Measurements from ENCODE around the gene TLR2. TPM values are rescaled to one million over a fixed set of nuclear protein-coding genes. Genes with fewer than 3 reads are reported as not detected.
A peak's percentile ranks its signal among the peaks of the same experiment; 100 is the strongest.

TLR2 gene
- polyA plus RNA-seq, 3 donors: 133 to 187 (median 162) TPM

DNA sequence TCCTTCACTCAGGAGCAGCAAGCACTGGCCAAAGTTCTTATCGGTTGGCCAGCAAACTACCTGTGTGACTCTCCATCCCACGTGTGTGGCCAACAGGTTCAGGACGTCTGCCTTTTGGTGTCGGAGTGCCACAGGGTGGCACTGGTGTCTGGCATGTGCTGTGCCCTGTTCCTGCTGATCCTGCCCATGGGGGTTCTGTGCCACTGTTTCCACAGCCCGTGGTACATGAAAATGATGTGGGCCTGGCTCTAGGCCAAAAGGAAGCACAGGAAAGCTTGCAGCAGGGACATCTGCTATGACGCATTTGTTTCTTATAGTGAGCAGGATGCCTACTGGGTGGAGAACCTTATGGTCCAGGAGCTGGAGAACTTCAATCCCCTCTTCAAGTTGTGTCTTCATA lies 4.6 kb upstream of the TLR2 start:
- Histone ChIP-seq H3K4me1 (ENCODE audit: control insufficient read depth in 1 of 2, insufficient read depth in 2 of 2, low read length in 2 of 2) (peaks cover 42 to 55% of the 10 kb centered on the region in 2 donors), H3K36me3 (replicated peaks in 1 of 2; ENCODE audit: control insufficient read depth in 1 of 2, insufficient read depth in 2 of 2, low read length in 2 of 2) (peaks cover 0 to 6% of the 10 kb centered on the region in 2 donors), H2AFZ (ENCODE audit: insufficient read depth, low read depth, low read length, poor library complexity, severe bottlenecking) (peak overlapping the region; percentile 36), H3K79me2 (ENCODE audit: insufficient read depth, low read length) (peaks cover 13% of the 10 kb centered on the region), H3K27ac (ENCODE audit: low read depth in 1 of 2, low read length in 2 of 2) (peak overlapping the region; percentile 7 to 72), H3K4me2 (replicated peaks; ENCODE audit: extremely low read depth, low read length, poor library complexity, severe bottlenecking) (no peak overlapping the region), H3K9ac (ENCODE audit: insufficient read depth, low read length, poor library complexity, severe bottlenecking) (no peak overlapping the region), H3K4me3 (replicated peaks in 1 of 3; ENCODE audit: low read depth in 2 of 3, low read length in 3 of 3) (peak overlapping the region in 1 of 3 experiments; percentile 11), H3K27me3 (ENCODE audit: control insufficient read depth in 2 of 2, insufficient read depth in 2 of 2, low read length in 2 of 2) (no peaks in the 10 kb centered on the region), H3K9me3 (replicated peaks in 1 of 2; ENCODE audit: control insufficient read depth in 1 of 2, insufficient read depth in 1 of 2, low read length in 2 of 2) (peaks cover 7 to 8% of the 10 kb centered on the region in 2 donors), H4K20me1 (ENCODE audit: insufficient read depth, low read length) (no peaks in the 10 kb centered on the region)
- peak overlapping the region; percentile 65 to 89 (median 82) for H3K27ac Mint-ChIP-seq
- H3K4me3 Mint-ChIP-seq: no peak overlapping the region
- H3K36me3 Mint-ChIP-seq: peaks cover 3 to 7% of the 10 kb centered on the region in 2 donors
- peaks cover 48% of the 10 kb centered on the region for H3K4me1 Mint-ChIP-seq
- H3K27me3 Mint-ChIP-seq (ENCODE audit: low read depth in 3 of 3): peaks cover 0 to 2% (median 0%) of the 10 kb centered on the region in 3 donors
- DNase-seq: peak; percentile 65 to 87 (median 74)
- H3K9me3 Mint-ChIP-seq: peaks cover 11 to 18% (median 14%) of the 10 kb centered on the region in 7 donors
- intact Hi-C loops (cut with micrococcal nuclease): no loop called here
- WGBS (ENCODE audit: insufficient coverage): 72% methylated on average over 4 of the region's 6 CpGs
- TF ChIP-seq, protein P1, sequence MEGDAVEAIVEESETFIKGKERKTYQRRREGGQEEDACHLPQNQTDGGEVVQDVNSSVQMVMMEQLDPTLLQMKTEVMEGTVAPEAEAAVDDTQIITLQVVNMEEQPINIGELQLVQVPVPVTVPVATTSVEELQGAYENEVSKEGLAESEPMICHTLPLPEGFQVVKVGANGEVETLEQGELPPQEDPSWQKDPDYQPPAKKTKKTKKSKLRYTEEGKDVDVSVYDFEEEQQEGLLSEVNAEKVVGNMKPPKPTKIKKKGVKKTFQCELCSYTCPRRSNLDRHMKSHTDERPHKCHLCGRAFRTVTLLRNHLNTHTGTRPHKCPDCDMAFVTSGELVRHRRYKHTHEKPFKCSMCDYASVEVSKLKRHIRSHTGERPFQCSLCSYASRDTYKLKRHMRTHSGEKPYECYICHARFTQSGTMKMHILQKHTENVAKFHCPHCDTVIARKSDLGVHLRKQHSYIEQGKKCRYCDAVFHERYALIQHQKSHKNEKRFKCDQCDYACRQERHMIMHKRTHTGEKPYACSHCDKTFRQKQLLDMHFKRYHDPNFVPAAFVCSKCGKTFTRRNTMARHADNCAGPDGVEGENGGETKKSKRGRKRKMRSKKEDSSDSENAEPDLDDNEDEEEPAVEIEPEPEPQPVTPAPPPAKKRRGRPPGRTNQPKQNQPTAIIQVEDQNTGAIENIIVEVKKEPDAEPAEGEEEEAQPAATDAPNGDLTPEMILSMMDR (IDR thresholded peaks at IDR 0.05): no peak

DNA sequence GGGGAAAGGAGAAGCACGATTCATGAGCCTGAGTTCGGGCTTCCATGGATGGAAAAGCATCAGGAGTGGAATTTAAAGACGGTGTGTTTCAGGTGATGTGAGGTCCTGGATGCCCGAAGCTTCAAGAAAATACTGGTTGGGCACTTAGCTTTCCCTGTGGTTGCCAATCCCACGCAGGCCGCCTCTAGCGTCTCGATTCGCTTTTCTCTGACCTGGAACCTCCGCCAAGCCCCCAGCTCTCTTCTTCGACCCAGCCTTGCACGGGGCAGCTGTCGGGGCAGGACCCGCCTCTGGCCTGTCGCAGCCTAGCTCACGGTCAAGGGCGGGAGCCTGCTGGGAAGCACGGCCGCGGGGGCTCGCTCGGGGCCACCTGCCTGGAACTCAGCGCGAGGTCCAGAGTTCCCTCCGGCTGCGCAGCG lies 308 bp upstream of the TLR2 start:
- Mint-ChIP-seq H3K9me3 (peaks cover 10 to 18% (median 12%) of the 10 kb centered on the region in 7 donors), H3K4me3 (peak overlapping the region; percentile 94 to 99), H3K4me1 (peaks cover 48% of the 10 kb centered on the region), H3K27me3 (ENCODE audit: low read depth in 3 of 3) (peaks cover 0 to 4% (median 0%) of the 10 kb centered on the region in 3 donors), H3K27ac (peak overlapping the region in 6 of 7 donors; percentile 80 to 94 (median 87)), H3K36me3 (peaks cover 36 to 37% of the 10 kb centered on the region in 2 donors)
- TF ChIP-seq, protein P1 (IDR thresholded peaks at IDR 0.05): no peak
- Histone ChIP-seq H2AFZ (ENCODE audit: insufficient read depth, low read depth, low read length, poor library complexity, severe bottlenecking) (peak overlapping the region; percentile 66), H3K36me3 (replicated peaks in 1 of 2; ENCODE audit: control insufficient read depth in 1 of 2, insufficient read depth in 2 of 2, low read length in 2 of 2) (peaks cover 18 to 28% of the 10 kb centered on the region in 2 donors), H3K4me1 (ENCODE audit: control insufficient read depth in 1 of 2, insufficient read depth in 2 of 2, low read length in 2 of 2) (peaks cover 32 to 67% of the 10 kb centered on the region in 2 donors), H3K27me3 (ENCODE audit: control insufficient read depth in 2 of 2, insufficient read depth in 2 of 2, low read length in 2 of 2) (no peaks in the 10 kb centered on the region), H3K4me2 (replicated peaks; ENCODE audit: extremely low read depth, low read length, poor library complexity, severe bottlenecking) (peak overlapping the region; percentile 82), H3K4me3 (replicated peaks in 1 of 3; ENCODE audit: low read depth in 2 of 3, low read length in 3 of 3) (peak overlapping the region; percentile 93 to 98 (median 94)), H4K20me1 (ENCODE audit: insufficient read depth, low read length) (peaks cover 28% of the 10 kb centered on the region), H3K27ac (ENCODE audit: low read depth in 1 of 2, low read length in 2 of 2) (peak overlapping the region; percentile 77 to 96), H3K9ac (ENCODE audit: insufficient read depth, low read length, poor library complexity, severe bottlenecking) (peak overlapping the region; percentile 98), H3K9me3 (replicated peaks in 1 of 2; ENCODE audit: control insufficient read depth in 1 of 2, insufficient read depth in 1 of 2, low read length in 2 of 2) (peaks cover 11 to 13% of the 10 kb centered on the region in 2 donors), H3K79me2 (ENCODE audit: insufficient read depth, low read length) (peaks cover 56% of the 10 kb centered on the region)
- intact Hi-C loops (cut with micrococcal nuclease): loop anchor here in 1 of 2 donors (5.0 to 10.0 kb wide), 2 partner anchors 41 to 61 kb away; no protein-coding TSS in a partner anchor
- no peak for DNase-seq
- 8% methylated on average over 26 of the region's 27 CpGs for WGBS (ENCODE audit: insufficient coverage)
